H1 (cell line): ENCODE results near the gene CTIF. TPM values are rescaled to one million over a fixed set of nuclear protein-coding genes. Genes with fewer than 3 reads are reported as not detected.

Source experiments
- BACH1 ChIP-seq: IDR thresholded peaks from 2 replicates; pipeline ENCODE4 v1.6.1; 2012; ENCODE audit warnings: low read length, improper control_type of control experiment
- CHD1 ChIP-seq: IDR thresholded peaks from 2 replicates; pipeline ENCODE4 v1.6.1; 2012; ENCODE audit warnings: low read depth, low read length, improper control_type of control experiment
- CHD2 ChIP-seq: IDR thresholded peaks from 2 replicates; pipeline ENCODE4 v1.6.1; 2012; ENCODE audit warnings: low read length, improper control_type of control experiment
- CTCF ChIP-seq, 3 experiments: IDR thresholded peaks; 1 replicate in 2 of 3; 2 replicates in 1 of 3; pipeline versions ENCODE4 v1.5.1 to v1.6.1; 2011; ENCODE audit warnings: low read length in 3 of 3, mild to moderate bottlenecking in 3 of 3, inconsistent platforms in 2 of 3, low read depth in 1 of 3, moderate library complexity in 1 of 3; ENCODE audit not compliant: insufficient read depth in 1 of 3; ENCODE audit errors: control extremely low read depth in 1 of 3
- E2F6 ChIP-seq: IDR thresholded peaks from 2 replicates; pipeline ENCODE4 v1.6.1; 2012; ENCODE audit warnings: inconsistent platforms
- GABPA ChIP-seq: IDR thresholded peaks from 2 replicates; pipeline ENCODE4 v1.6.1; 2011; ENCODE audit warnings: mild to moderate bottlenecking, low read length, moderate library complexity, borderline replicate concordance; ENCODE audit not compliant: insufficient read depth
- JUN ChIP-seq: IDR thresholded peaks from 2 replicates; pipeline ENCODE4 v1.6.1; 2011; ENCODE audit warnings: low read depth, mild to moderate bottlenecking, improper control_type of control experiment, low read length
- ZNF274 ChIP-seq: IDR thresholded peaks from 2 replicates; pipeline ENCODE4 v1.7.0; 2012; ENCODE audit warnings: low read length, borderline replicate concordance; ENCODE audit errors: extremely low read depth
- polyA plus RNA-seq, 7 experiments: library from polyadenylated mRNA; depleted of rRNA in 3 of 7; stranded (reverse) in 5 of 7; unstranded in 2 of 7; fragments of >200 nt in 5 of 7; fragments of 200-250 nt in 2 of 7; gene quantifications; 1 replicate in 5 of 7; 2 replicates in 1 of 7; 4 replicates in 1 of 7; pipeline versions ENCODE4 v1.2.1 to v1.2.3, GENCODE V29; 2011 to 2013; ENCODE audit warnings: missing spikeins in 2 of 7, mixed read lengths in 2 of 7
- total RNA-seq: library from RNA; stranded (reverse); fragmentation: NEBNext Ultra II Directional; extraction: Animal tissue kit (Norgen Biotek cat#: 25700); gene quantifications from 2 replicates; pipeline ENCODE4 v1.2.1, GENCODE V29; 2021

CTIF gene
- total and polyA plus RNA-seq, 2 of the 8 experiments (the other 6 are each of a cell fraction or from before 2014, with no cell fraction given): 9.0 to 17.8 TPM

- TF ChIP-seq CTCF (IDR thresholded peaks at IDR 0.05; ENCODE audit: control extremely low read depth in 1 of 3, insufficient read depth in 1 of 3, low read depth in 1 of 3, low read length in 3 of 3): no peak
- TF ChIP-seq JUN: no peak
- TF ChIP-seq CHD2: no peak
- TF ChIP-seq ZNF274: no peak
- no peak for TF ChIP-seq GABPA
- no peak for TF ChIP-seq E2F6
- TF ChIP-seq BACH1: no peak
- TF ChIP-seq CHD1: no peak
Measured at GRCh38 chr18:48589797-48590519, 51.1 kb downstream of the CTIF start (continued).
